Mesendoderm (in vitro differentiated cells): ENCODE results near the gene TCP11L1.
A peak's percentile ranks its signal among the peaks of the same experiment; 100 is the strongest.

Experiments used
- DNase-seq: peaks from one replicate; pipeline ENCODE4 v3.0.0; 2013
- H2AK5ac ChIP-seq: 2 replicates; pipeline ENCODE4 v1.6.1; 2013; ENCODE audit warnings: low read length, inconsistent platforms
- H2BK120ac ChIP-seq: 2 replicates; pipeline ENCODE4 v1.6.1; 2013; ENCODE audit warnings: low read depth, mild to moderate bottlenecking, low read length, moderate library complexity, mixed read lengths
- H2BK15ac ChIP-seq: replicated peaks from 2 replicates; pipeline ENCODE4 v1.6.1; 2013; ENCODE audit warnings: low read depth, mild to moderate bottlenecking, moderate library complexity
- H2BK5ac ChIP-seq: 2 replicates; pipeline ENCODE4 v1.6.1; 2013; ENCODE audit warnings: low read length, inconsistent platforms
- H3K18ac ChIP-seq: 2 replicates; pipeline ENCODE4 v1.6.1; 2013; ENCODE audit warnings: mild to moderate bottlenecking, low read length, mixed read lengths
- H3K23ac ChIP-seq: one replicate; pipeline ENCODE4 v1.6.1; 2013; ENCODE audit warnings: low read length
- H3K27ac ChIP-seq: 2 replicates; pipeline ENCODE4 v1.5.1; 2013; ENCODE audit warnings: low read depth, mild to moderate bottlenecking, inconsistent platforms, low read length, moderate library complexity
- H3K27me3 ChIP-seq: 2 replicates; pipeline ENCODE4 v1.6.1; 2013; ENCODE audit warnings: low read length, control low read depth, mild to moderate bottlenecking, inconsistent platforms; ENCODE audit not compliant: insufficient read depth, poor library complexity
- H3K36me3 ChIP-seq: 2 replicates; pipeline ENCODE4 v1.6.1; 2013; ENCODE audit warnings: low read length, inconsistent platforms; ENCODE audit not compliant: control insufficient read depth, insufficient read depth
- H3K4ac ChIP-seq: one replicate; pipeline ENCODE4 v1.6.1; 2013; ENCODE audit warnings: low read depth, mild to moderate bottlenecking, low read length, moderate library complexity
- H3K4me1 ChIP-seq: 2 replicates; pipeline ENCODE4 v1.6.1; 2013; ENCODE audit warnings: low read depth, low read length, inconsistent platforms; ENCODE audit not compliant: control insufficient read depth
- H3K4me2 ChIP-seq: 2 replicates; pipeline ENCODE4 v1.6.1; 2013; ENCODE audit warnings: low read length
- H3K4me3 ChIP-seq: 2 replicates; pipeline ENCODE4 v1.5.1; 2013; ENCODE audit warnings: mild to moderate bottlenecking, low read length
- H3K56ac ChIP-seq: one replicate; pipeline ENCODE4 v1.6.1; 2013; ENCODE audit warnings: low read length
- H3K79me1 ChIP-seq: 2 replicates; pipeline ENCODE4 v1.6.1; 2013; ENCODE audit warnings: low read length, inconsistent platforms
- H3K79me2 ChIP-seq: 2 replicates; pipeline ENCODE4 v1.6.1; 2013; ENCODE audit warnings: mild to moderate bottlenecking, low read length; ENCODE audit not compliant: control insufficient read depth, insufficient read depth
- H3K9ac ChIP-seq: 2 replicates; pipeline ENCODE4 v1.6.1; 2013; ENCODE audit warnings: low read length, inconsistent platforms
- H4K5ac ChIP-seq: one replicate; pipeline ENCODE4 v1.6.1; 2013; ENCODE audit warnings: low read length
- H4K8ac ChIP-seq: one replicate; pipeline ENCODE4 v1.6.1; 2013; ENCODE audit warnings: low read depth, mild to moderate bottlenecking, control low read depth, low read length, moderate library complexity
- WGBS: extraction: QIAGEN DNeasy Blood & Tissue Kit; methylation state at CpG from one replicate; pipeline ENCODE4 v1.1.7; 2013; ENCODE audit warnings: low lambda C conversion rate, missing lambda C conversion rate; ENCODE audit not compliant: insufficient coverage; ENCODE audit errors: extremely low coverage; 5-methylcytosine and 5-hydroxymethylcytosine counted together

The TCP11L1 gene

DNA sequence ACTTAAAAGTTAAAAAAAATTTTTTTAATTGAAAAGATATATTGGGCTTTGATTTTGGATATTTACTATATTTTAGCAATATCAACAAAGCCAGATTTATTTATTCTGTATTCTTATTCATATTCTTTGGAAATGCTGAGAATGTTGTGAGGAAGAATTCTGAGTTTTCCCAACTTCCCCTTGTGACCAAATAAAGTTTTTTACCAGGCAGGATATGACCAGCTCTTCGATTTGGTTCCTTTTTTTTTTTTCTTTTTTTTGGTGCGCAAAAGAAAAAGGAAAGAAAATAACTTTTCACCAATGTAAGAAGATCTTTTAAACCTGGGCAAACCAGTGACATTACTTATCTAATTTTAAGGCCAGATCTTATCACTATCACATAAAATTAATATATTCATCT is 12.9 kb downstream of the TCP11L1 start:
- no peaks in the 10 kb centered on the region for H3K79me2 ChIP-seq
- no peak overlapping the region for H3K56ac ChIP-seq
- no peak overlapping the region for H4K5ac ChIP-seq
- H3K27me3 ChIP-seq, result no peaks in the 10 kb centered on the region
- no peak overlapping the region for H2BK15ac ChIP-seq
- no peak overlapping the region for H3K4ac ChIP-seq
- no peak overlapping the region for H3K9ac ChIP-seq
- H2BK120ac ChIP-seq, result no peak overlapping the region
- H3K4me2 ChIP-seq, result no peak overlapping the region
- no peak overlapping the region for H3K27ac ChIP-seq
- H4K8ac ChIP-seq, result no peak overlapping the region
- H3K36me3 ChIP-seq, result no peaks in the 10 kb centered on the region
- H3K79me1 ChIP-seq, result no peaks in the 10 kb centered on the region
- no peak overlapping the region for H3K4me3 ChIP-seq
- H3K18ac ChIP-seq, result no peak overlapping the region
- no peak overlapping the region for H3K23ac ChIP-seq
- WGBS, result no CpG with 5 or more reads among the region's 2 CpGs
- H2AK5ac ChIP-seq, result no peak overlapping the region
- no peak for DNase-seq
- H2BK5ac ChIP-seq, result no peak overlapping the region
- H3K4me1 ChIP-seq, result no peaks in the 10 kb centered on the region

DNA sequence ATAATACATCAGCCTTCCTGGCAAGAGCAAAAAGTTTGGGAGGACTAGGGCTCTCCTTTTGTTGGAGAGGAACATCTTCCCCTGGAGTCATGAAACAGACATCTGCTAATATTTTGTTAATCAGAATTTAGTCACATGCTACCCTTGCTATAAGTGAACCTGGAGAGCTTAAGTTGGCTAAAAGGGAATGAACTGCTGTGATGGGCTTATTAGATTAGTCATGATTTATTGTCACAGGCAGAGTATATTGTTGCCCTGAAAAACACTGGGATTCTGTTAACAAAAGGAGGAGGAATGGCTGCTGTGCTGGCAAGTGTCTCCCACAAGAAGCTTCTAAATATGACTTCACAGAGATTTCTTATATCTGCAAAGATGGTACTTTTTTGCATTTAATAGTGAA is 16.0 kb downstream of the TCP11L1 start:
- no peak overlapping the region for H3K18ac ChIP-seq
- peaks cover 2% of the 10 kb centered on the region for H3K36me3 ChIP-seq
- no peak overlapping the region for H4K5ac ChIP-seq
- no peak overlapping the region for H2BK5ac ChIP-seq
- no peak overlapping the region for H3K4me3 ChIP-seq
- no peak overlapping the region for H3K9ac ChIP-seq
- DNase-seq, result no peak
- no peak overlapping the region for H2BK15ac ChIP-seq
- H3K56ac ChIP-seq, result peak overlapping the region; percentile 19
- H2AK5ac ChIP-seq, result no peak overlapping the region
- H3K27me3 ChIP-seq, result no peaks in the 10 kb centered on the region
- no peak overlapping the region for H3K23ac ChIP-seq
- no peak overlapping the region for H3K27ac ChIP-seq
- no peaks in the 10 kb centered on the region for H3K4me1 ChIP-seq
- no peaks in the 10 kb centered on the region for H3K79me2 ChIP-seq
- H3K79me1 ChIP-seq, result no peaks in the 10 kb centered on the region
- no peak overlapping the region for H2BK120ac ChIP-seq
- no peak overlapping the region for H3K4ac ChIP-seq
- H4K8ac ChIP-seq, result no peak overlapping the region
- H3K4me2 ChIP-seq, result no peak overlapping the region

DNA sequence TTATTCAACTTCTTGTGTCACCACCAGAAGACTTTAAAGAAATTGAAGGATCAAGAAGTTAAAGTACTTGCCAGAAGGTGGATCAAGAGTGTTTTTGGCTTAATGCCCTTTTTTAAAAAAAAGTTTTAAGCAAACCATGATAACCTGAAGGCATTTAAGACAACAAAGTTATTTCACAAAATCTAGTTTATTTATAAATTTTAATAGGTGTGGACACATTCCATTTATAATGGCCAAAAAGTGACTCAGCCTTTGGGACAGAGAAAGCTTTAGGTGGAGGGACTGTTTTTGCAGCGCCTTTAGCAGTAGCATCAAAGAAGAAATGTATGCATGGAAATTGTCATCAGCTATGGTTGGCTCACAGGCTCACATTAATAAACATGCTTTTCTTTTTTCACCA is 17.9 kb downstream of the TCP11L1 start:
- Histone ChIP-seq H3K4ac (no peak overlapping the region), H3K18ac (no peak overlapping the region), H3K56ac (no peak overlapping the region), H3K27ac (no peak overlapping the region), H2BK15ac (no peak overlapping the region), H3K4me2 (no peak overlapping the region), H3K9ac (no peak overlapping the region), H3K27me3 (no peaks in the 10 kb centered on the region), H3K79me2 (no peaks in the 10 kb centered on the region), H3K36me3 (peaks cover 5% of the 10 kb centered on the region), H2AK5ac (no peak overlapping the region), H2BK120ac (no peak overlapping the region), H3K23ac (no peak overlapping the region), H3K79me1 (no peaks in the 10 kb centered on the region), H4K8ac (no peak overlapping the region), H2BK5ac (no peak overlapping the region), H3K4me1 (no peaks in the 10 kb centered on the region), H3K4me3 (no peak overlapping the region), H4K5ac (no peak overlapping the region)
- DNase-seq, result no peak
- WGBS, result no CpG with 5 or more reads among the region's 1 CpG

DNA sequence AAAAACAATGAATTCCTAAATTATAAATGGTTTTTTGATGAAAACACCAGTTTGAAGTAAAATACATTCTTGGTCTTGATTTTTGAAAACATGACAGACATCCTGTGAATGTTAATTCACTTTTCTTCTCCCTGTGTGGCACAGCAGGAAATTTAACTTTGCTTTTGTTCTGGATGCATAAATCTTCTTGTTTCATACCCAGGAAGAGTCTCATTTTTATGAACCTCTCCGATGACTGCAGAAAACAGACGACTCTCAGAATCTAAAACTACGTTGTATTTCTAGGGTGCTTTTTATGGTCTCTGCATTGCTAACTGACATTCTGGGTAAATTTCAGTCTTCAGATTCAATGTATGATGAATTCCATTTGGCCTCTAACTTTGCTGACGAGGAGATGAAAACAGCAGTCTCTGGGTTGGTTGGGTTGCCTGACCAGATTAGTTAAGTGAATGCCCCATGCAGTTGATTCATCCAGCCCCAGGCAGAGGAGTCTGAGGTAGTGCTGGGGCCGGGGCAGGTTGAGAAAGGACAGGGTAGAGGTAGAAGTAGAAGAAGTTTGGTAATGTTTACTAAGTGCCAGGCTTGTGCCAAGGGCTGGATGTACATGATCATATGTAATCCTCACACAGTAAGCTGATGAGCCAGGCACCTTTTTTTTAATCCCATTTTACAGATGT is 20.1 kb downstream of the TCP11L1 start:
- no peaks in the 10 kb centered on the region for H3K79me1 ChIP-seq
- peaks cover 5% of the 10 kb centered on the region for H3K36me3 ChIP-seq
- H3K4ac ChIP-seq, result no peak overlapping the region
- H3K23ac ChIP-seq, result no peak overlapping the region
- no peak overlapping the region for H2AK5ac ChIP-seq
- no CpG with 5 or more reads among the region's 5 CpGs for WGBS
- no peaks in the 10 kb centered on the region for H3K4me1 ChIP-seq
- H2BK5ac ChIP-seq, result no peak overlapping the region
- H3K4me3 ChIP-seq, result no peak overlapping the region
- no peak overlapping the region for H3K9ac ChIP-seq
- no peak overlapping the region for H3K27ac ChIP-seq
- H4K8ac ChIP-seq, result no peak overlapping the region
- no peak overlapping the region for H2BK120ac ChIP-seq
- H3K56ac ChIP-seq, result no peak overlapping the region
- no peak overlapping the region for H4K5ac ChIP-seq
- H2BK15ac ChIP-seq, result no peak overlapping the region
- no peak overlapping the region for H3K18ac ChIP-seq
- H3K27me3 ChIP-seq, result no peaks in the 10 kb centered on the region
- H3K79me2 ChIP-seq, result no peaks in the 10 kb centered on the region
- DNase-seq, result no peak
- H3K4me2 ChIP-seq, result no peak overlapping the region

DNA sequence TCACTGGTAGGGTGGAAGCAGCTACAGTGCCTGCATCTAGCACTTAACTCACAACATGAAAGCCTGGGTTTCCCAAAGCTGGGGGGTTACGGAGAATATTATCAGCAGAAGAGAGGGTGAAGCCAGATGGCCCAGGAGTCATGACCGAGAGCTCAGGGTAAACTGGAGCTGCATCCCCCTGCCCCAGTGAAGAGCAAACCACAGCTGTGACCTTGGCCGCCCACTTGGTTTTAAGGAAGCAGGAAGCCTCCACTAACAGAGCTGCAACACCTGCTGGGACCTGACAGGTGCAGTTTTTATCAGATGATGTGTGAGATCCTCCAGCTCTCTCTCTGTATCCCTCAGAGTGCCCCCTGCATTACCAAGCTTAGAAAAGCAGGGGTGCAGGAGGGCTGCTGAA is 20.9 kb downstream of the TCP11L1 start:
- Histone ChIP-seq H3K4me3 (no peak overlapping the region), H3K4ac (no peak overlapping the region), H3K79me2 (no peaks in the 10 kb centered on the region), H3K36me3 (peaks cover 5% of the 10 kb centered on the region), H2AK5ac (no peak overlapping the region), H3K4me1 (no peaks in the 10 kb centered on the region), H3K18ac (no peak overlapping the region), H3K23ac (no peak overlapping the region), H3K27ac (no peak overlapping the region), H2BK15ac (no peak overlapping the region), H4K5ac (no peak overlapping the region), H3K79me1 (no peaks in the 10 kb centered on the region), H4K8ac (no peak overlapping the region), H2BK120ac (no peak overlapping the region), H3K4me2 (no peak overlapping the region), H3K9ac (no peak overlapping the region), H3K27me3 (no peaks in the 10 kb centered on the region), H3K56ac (peak overlapping the region; percentile 34), H2BK5ac (no peak overlapping the region)
- no peak for DNase-seq
- no CpG with 5 or more reads among the region's 3 CpGs for whole genome bisulfite sequencing

DNA sequence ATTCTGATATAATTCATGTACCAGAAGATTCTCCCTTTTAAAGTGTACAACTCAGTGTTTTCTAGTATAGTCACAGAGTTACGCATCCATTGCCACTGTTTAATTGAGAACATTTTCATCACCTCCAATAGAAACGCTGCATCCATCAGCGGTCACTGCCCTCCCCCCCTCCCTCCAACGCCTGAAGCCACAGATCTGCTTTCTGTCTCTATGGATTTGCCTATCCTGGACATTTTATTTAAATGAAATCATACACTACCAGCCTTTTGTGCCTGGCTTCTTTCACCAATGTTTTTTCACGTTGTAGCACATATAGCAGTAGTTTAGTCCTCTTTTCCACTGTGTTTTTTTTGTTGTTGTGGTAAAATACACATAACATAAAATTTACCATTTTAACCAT is 22.8 kb downstream of the TCP11L1 start:
- no peaks in the 10 kb centered on the region for H3K79me2 ChIP-seq
- no peak overlapping the region for H2BK15ac ChIP-seq
- no peak overlapping the region for H2AK5ac ChIP-seq
- H3K27me3 ChIP-seq, result no peaks in the 10 kb centered on the region
- peaks cover 13% of the 10 kb centered on the region for H3K36me3 ChIP-seq
- H3K4me3 ChIP-seq, result no peak overlapping the region
- H4K8ac ChIP-seq, result no peak overlapping the region
- H3K4me1 ChIP-seq, result no peaks in the 10 kb centered on the region
- H3K23ac ChIP-seq, result no peak overlapping the region
- H2BK5ac ChIP-seq, result no peak overlapping the region
- no peak overlapping the region for H3K4me2 ChIP-seq
- no peaks in the 10 kb centered on the region for H3K79me1 ChIP-seq
- no peak overlapping the region for H3K27ac ChIP-seq
- no peak overlapping the region for H3K18ac ChIP-seq
- H3K9ac ChIP-seq, result no peak overlapping the region
- no peak overlapping the region for H3K4ac ChIP-seq
- H4K5ac ChIP-seq, result no peak overlapping the region
- WGBS, result no CpG with 5 or more reads among the region's 5 CpGs
- no peak for DNase-seq
- no peak overlapping the region for H3K56ac ChIP-seq
- H2BK120ac ChIP-seq, result no peak overlapping the region
